Stimulated activated CD4-positive, alpha-beta T cell treated with anti-CD3 and anti-CD28 coated beads, Interleukin-2, amount 100 ng/mL, for 4 hours (primary cell): ENCODE measurements around the gene C16orf90.

Experiments
- DNase-seq: peaks from one replicate; pipeline ENCODE4 v3.0.0-alpha.2; 2020; ENCODE audit warnings: low read depth

The C16orf90 gene, protein sequence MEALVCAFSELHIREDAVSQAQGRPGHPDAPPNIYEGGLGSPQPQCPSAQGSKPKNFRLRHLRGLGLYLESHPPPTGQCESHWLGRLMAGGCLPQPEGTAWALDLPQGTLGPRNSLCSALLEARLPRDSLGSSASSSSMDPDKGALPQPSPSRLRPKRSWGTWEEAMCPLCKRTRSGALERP

DNA sequence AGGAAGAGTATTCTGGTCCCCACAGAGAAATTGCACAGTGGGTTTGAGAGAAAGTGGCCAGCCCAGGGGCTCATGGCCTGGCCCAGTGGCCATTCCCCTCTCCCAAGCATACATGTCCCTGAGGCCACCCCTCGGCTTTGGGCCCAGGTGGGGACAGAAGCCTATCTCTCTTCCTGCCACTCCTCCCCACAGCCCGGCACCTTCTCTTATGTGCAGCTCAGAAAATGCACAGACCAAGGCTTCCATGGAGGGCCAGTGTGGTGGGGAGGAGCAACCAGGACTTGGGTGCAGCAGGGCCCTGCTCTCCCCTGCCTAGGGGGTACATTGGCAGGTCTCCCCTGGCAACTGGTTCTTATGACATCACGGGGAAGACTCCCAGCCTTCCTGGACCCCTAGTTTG is at the start of gene C16orf90:
C16orf90 (minus strand) TSS at position 314 of the 400 bp plus-strand sequence; CDS start at position 246, 68 bp downstream.
- no peak for DNase-seq

DNA sequence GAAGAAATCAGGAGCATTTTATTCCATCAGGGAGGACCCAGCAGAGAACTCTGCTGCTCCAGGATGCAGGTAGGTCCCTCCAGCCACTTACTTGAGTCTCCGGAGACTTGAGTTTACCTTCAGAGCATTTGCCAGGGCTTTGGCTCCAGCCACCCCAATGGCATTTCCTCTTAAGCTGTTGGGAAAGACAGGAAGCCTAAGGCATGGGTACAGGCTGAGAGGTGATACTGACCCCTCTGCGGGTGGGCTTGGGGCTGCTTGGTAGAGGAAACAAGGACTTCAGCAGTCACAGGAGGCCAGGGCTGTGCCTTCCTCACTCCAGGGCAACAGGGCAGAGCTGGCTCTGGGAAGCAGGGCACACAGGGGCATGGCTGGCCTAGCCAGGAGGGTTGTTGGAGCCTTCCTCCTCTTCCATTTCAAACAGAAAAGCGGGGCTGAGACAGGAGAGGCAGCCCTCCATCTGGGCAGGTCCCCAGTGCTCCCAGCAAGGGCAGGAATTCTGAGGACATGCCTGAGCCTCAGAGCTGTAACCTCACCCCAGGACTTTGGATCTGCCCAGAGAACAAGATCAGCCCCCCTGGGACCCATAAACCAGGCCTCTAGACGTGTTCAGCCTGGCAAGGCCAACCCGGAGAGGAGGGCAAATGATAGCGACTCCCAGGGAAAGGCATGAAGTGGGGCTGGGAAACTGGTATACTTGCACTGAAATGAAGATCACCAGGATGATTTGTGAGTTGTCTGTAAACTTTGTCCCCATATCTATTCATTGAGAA is 47.5 kb upstream of the C16orf90 start:
- DNase-seq, result no peak

DNA sequence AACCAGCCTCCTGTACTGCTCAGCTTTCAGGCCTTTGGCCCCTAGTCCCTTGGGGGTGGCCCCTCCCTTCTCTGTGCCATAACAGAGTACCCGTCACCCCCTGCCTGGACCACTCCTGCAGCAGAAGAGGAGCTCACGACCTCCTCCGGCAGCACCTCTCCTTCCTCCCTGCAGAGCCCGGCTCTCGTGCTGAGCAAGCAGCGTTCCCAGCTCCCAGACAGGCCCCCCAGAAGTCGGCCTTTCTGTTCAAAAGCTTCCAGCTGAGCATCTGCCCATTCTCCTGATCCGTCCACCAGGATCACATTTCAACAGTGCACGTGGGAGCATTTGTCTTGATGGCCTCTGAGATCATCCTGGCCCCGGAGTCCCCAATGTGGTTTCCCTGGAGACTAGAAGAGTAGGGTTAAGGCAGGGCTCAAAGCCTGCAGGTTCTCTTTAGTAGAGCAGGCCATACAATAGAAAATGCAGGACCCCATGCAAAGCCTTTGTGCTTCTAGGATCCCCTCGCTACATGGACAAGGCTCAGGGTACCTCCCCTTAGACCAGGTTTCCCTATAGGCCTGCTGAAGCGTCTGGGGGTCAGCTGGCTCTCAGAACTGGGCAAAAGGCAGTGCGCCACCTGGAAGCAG is 46.4 kb upstream of the C16orf90 start:
- DNase-seq, result no peak

DNA sequence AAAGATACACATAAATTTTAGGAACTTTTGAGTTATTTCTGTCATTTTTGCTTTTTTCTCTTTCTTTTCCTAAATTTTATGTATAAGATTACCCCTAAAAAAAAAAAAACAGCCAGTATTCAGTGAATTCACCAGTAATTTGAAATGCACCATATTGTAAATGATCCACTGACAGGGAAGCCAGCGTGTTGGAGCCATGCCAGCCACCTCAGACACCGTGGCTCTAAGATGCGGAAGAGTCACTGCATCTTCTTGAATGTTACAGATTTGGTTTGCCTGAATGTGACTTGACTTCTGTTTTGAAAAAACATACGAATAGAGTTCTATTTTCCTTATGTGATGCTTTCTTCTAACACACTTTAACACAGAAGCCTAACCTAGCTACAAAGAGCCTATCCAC is 42.9 kb upstream of the C16orf90 start:
- no peak for DNase-seq

DNA sequence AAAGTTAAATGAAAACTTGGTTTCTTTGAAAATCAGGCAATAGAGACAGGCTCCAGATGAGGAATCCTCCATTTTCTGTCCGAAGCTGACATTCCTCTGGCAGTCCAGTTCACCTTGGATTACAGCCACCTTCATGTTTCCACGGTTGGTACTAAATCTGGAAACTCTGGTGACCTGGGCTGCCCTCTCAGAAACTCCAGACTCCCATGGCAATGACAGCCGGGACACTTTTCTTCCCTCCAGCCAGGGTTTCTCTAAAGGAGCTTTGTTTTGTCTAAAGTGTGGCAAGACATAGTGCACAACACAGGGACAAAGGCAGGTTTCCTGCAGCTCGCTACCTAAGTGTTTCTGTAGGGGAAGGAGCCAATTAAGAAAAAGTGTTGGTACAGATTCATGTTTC is 41.6 kb upstream of the C16orf90 start:
- DNase-seq, result no peak

DNA sequence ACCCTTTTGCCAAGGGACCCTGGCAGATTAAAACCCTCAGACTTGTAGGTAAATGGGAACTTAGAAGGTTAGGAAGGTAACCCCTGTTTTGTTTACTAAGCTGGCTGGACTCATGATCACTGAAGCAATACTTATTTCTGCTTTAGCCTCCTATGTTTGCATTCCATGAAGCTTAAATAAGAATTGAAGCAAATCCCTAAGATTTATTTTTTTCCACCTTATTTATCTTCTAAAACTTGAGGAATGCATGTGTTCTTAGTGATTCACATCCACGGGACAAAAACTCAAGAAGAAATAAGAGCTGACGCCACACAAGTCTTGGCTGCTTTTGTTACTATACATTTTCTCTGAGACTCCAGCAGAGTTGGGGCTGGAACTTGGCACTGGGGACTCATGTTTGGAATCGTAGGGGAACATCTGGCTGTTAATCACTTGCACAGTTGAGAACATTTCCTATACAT is 41.0 kb upstream of the C16orf90 start:
- no peak for DNase-seq

DNA sequence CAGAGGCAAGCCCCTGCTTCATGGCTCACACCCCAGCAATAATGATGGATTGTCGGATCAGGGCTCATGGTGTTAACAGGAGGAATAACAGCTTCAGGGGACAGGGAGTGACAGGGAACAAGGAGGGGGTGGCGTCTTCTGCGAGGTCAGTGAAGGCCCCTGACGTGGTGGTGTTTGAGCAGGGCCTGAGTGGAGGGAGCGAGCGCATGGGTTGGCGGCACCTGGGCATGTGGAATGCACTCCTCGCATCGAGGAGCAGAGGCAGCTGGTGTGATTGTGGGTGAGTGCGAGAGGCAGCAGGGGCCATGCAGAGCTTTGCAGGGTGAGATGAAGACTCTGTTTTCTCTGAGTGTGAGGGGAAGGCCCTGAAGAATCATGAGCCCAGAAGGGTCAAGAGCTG is 38.8 kb upstream of the C16orf90 start:
- DNase-seq, result no peak

DNA sequence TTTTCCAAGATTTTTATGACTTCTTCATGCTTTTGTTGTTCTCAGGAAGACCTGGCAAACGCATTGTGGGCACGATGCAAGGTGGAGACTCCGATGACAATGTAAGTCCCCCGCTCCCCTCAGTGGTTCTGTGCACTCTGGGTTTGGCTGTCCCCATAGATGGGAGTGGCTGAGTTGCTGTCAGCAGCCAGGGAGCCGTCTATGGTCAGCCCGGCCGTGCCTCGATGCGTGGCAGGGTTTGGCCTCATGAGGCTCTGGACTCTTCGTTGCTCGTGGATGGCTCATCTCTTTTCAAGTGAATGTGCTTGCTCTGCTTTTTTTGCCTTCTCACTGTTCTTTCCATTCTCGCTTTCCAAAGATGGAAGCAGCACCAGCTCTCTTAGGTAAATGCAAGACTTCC is 37.5 kb upstream of the C16orf90 start:
- no peak for DNase-seq

DNA sequence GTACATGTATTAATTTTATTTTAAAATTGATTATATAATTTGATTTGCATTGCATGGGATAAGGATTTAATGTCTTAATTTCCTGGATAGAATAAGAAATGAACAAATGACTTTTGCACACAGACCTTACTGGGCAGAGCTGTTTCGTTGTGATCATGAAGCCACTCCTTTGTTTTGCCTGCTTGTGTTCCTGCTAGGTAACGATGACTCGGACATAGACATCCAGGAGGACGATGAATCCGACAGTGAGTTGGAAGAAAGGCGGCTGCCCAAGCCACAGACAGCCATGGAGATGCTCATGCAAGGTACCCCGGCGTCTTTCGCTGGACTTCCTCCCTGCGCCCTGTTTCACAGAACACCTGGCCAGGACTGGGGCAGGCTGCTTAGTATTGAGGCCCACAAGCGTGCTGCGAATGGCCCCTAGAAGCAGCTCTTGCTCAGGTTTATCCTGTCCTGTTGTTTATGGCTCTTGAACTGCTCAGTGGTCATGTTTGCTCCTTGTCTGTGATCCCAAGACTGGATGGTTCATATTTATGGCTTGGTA is 35.2 kb upstream of the C16orf90 start:
- DNase-seq, result no peak

DNA sequence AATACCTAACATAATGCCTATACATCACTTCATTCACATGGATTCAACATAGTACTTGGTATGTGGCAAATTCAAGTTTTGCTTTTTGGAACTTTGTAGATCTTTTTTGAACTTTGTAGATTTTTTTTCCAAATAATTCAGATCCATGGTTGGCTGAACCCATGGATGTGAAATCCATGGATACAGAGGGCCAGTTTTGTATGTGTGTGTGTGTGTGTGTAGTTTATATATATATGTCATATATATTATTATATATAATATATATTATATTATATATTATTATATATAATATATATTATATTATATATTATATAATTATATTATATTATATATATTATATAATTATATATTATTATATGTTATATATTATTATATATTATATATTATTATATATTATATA is 33.9 kb upstream of the C16orf90 start:
- no peak for DNase-seq

DNA sequence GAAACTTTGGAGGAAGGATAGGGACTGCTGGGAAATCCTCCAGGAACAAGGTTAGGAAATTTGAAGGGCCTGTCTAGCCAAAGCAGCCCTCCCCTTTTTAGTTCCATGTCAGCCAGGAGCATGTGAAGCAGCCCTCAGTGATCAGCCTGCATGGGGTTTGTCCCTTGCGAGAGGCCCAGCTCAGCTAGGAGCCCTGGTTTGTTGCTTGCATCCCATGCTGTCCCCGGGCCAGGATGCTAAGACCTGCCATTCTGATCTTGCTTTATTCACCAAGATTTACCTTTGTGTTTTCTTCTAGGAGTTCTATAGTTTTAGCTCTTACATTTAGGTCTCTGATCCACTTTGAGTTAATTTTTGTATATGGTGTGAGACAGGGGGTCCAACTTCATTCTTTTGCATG is 33.1 kb upstream of the C16orf90 start:
- DNase-seq, result no peak

DNA sequence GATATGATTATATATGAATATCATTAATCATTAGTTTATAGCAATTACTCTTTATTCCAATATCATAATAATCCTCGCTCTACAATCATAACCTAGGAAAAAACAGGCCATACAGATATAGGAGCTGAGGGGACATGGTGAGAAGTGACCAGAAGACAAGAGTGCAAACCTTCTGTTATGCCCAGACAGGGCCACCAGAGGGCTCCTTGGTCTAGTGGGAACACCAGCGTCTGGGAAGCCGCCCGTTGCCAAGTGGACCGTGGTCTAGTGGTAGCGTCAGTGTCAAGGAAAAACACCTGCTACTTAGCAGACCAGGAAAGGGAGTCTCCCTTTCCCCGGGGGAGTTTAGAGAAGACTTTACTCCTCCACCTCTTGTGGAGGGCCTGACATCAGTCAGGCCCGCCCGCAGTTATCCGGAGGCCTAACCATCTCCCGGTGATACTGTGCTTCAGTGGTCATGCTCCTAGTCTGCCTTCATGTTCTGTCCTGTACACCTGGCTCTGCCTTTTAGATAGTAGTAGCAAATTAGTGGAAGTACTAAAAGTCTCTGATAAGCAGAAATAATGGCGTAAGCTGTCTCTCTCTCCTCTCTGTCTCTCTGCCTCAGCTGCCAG is 32.0 kb upstream of the C16orf90 start:
- DNase-seq, result peak; percentile 27

DNA sequence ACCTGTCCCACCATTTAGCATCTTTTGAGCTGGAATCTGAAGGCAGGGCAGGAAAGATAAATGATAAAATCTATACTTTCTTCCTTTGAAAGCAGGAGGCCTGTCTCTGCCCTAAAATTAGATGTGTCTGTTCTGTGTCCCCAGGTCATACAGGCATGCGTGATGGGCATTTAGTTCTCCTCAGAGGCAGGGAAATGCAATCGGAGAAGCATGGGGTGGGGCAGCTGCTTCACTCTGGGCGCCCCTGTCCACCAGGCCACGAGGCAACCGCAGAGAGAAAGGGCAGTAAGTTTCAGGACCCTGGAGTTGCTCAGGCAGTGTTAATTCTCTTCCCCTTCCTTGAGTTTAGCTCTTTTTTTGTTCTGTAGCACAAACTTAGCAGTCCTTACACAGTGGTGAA is 30.7 kb upstream of the C16orf90 start:
- no peak for DNase-seq

DNA sequence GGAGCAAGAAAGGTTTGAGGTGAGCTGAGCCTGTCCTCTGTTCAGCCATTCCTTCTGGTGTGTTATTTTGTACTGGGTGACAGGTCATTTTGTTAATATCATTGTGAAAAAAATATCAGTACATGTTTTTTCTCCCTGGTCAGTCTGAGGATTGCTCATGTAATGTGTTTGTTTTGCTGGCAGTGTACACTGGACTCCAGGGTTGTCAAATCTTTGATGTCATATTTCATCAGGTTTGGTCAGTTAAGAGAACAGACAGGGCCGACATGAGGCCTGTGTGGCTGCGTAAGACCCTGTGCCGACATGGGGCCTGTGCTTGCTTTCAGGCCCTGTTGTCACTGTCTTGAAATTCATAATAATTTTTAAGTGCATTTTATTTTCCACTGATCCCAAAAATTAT is 28.0 kb upstream of the C16orf90 start:
- DNase-seq, result no peak

DNA sequence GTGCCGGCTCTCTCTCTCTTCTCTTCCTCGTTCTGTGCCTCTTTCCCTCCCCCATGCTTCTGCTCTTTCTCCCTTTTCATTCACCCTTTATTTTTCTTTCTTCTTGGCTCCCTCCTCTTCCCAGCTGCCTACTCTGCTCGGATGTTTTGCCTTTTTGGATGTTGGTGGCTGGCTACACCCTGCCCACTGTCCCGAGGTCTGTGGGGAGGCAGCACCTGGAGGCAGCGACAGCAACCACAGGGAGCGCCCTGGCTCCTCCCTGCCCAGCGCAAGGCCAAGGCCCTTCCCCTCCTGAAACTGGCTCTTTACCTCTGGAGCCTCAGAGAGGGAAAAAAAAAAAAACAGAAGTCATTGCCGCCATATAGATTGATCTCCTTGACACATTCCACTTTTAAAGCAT is 25.6 kb upstream of the C16orf90 start:
- no peak for DNase-seq

DNA sequence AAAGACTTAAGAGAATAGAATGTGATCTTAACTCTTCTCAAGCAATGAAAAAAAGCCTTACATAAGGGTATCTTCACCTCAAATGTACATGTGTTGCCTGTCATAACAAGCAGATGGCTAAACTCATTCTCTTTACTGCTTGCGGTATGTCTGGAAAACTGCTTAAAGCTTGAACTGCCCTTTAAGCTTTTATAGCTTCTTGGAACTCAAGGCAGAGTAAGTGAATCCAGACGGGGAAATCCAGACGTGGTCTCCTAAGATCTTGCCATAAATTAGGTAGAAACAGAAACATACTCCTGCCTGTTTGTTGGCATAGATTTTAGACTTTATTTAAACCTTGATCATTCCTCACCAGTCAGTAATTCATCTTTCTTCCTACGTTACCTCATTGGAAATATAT is 25.1 kb upstream of the C16orf90 start:
- no peak for DNase-seq

DNA sequence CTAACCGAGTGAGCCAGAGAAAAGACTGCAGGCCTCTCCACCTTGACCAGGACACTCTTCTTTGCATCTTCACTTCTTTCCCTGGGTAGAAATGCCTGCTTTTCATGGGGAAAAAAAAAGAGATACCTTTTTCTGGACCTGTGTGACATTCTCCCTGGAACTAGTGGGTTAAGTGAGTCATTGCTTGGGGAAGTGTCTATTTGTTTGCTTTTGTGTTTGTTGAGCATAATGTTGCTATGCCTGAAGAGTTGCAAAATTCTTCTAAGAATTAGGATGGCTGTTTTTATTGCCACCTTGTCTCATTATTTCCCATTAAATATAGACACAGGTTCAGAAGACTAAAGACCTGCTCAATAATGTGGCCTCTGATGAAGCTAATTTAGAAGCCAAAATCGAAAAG is 24.3 kb upstream of the C16orf90 start:
- no peak for DNase-seq

DNA sequence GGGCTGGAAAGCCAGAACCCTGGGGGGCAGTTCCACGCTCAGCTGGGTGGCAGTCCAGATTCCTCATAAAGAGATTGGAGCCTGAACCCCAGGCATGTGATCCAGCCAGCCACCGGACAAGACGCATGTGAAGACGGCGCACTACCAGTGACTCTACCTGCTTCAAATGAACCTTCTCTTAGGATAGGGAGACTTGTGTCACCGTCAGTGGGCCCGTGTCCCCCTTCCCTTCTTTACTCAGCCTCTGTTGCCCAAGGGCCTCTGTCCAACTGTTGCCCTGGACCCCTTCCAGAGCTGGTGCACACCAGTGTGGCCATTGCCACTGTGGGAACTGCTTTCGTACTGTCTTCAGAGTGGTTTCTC is 23.7 kb upstream of the C16orf90 start:
- no peak for DNase-seq

DNA sequence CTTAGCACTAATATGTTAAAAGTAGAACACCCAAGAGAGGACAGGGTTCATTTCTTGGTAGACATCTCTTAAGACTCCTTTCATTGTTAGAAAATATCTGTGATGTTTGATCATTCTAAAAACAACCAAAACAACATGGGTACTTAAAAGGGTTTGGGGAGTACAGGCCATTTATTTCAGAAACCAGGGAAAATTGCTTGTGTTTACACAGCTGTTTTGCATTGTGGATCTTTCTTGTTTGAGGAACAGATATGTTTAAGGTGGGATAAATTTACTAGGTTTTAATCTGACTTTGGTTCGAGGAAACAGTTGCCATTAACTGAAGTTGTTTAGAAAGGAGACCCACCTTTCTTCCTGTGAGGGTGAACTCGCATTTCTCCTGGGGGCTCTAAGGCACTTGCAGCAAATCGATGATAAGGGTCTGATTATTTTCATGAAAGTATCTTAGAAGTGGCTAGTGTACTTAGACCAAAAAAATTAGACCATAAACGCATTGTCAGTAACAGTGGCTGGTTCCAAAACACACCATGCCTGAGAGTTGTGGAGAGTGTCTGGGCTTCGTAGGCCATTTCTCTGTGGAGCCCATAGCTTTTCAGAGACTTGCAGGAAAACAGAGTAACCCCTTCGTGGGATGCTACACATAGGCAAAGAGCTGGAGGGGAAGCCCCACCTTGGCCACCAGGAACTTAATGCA is 23.1 kb upstream of the C16orf90 start:
- DNase-seq, result no peak

DNA sequence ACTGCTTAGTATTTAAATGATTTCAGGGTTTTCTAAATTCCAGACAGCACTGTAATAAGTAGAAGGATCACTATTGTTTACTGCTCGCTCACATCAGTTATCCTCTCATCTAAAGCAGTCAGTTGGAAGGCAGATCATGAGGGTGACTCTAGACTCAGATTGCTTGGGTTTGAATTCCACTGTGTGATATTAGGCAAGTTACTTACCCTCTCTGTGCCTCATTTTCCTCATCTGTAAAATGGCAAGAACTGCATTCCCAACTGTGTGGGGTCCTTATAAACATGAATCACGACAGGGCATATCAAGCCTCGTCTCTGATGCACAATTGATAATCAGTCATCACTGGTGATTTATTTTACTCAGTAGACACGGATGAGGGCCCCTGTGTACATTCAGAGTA is 20.6 kb upstream of the C16orf90 start:
- no peak for DNase-seq

DNA sequence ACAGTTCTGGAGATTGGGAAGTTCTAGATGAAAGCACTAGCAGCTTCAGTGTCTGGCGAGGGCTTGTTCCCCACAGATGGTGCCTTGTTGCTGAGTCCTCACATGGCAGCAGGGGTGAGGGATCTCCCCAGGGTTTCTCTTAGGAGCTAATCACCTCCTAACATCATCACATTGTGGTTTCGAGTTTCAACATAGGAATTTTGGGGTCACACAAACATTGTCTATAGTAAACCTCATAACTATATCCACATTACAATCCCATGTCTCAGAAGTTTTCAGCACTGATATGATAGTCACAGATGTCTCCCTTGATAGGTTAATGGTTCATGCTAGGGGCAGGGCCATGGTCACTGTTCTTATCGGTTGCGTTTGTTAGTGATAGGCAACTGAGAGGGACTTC is 19.3 kb upstream of the C16orf90 start:
- no peak for DNase-seq

DNA sequence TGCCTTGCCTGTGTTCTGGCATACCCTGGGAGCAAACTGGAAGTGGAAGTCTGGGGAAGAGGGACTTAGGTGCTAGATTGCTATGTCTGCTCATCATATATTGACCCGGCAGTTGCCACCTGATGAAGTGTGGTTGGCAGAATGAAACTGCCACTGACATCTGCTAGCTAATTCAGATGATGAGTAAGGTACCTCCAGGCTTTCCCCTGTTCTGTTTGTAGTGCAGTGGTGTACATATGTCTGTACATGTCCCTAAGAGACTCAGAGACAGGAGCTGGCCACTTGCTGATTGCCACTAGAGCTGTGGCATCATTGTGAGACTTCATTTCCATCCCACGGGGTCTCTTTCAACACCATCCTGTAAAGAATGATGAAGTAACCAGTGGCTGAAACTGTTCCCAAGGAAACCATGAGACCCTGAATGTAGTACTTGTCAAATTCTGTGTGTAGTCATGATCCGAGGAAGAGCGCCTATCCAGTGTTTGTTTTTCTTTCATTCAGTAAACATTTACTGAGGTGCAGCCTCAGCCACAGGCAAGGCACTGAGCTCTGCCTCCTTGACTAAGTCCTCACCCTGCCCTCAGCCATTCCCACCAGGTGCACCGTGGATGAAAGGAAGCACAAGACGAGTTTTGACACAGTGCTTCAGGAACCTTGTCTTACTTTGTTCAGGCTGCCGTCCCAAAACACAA is 18.7 kb upstream of the C16orf90 start:
- DNase-seq, result no peak
